NT2/D1 (cell line): Measurements from ENCODE around the gene CYTH3.

Experiments used
- DNase-seq: peaks from one replicate; pipeline ENCODE4 v3.0.0-alpha.2; 2011; ENCODE audit warnings: low read depth, low spot score
- H3K27me3 ChIP-seq: 2 replicates; pipeline ENCODE4 v1.6.0; 2011; ENCODE audit warnings: mild to moderate bottlenecking; ENCODE audit not compliant: insufficient read length, insufficient read depth
- H3K36me3 ChIP-seq: 2 replicates; pipeline ENCODE4 v1.6.1; 2011; ENCODE audit warnings: mild to moderate bottlenecking, low read length, mixed read lengths; ENCODE audit not compliant: insufficient read depth, insufficient read length
- H3K4me1 ChIP-seq: 2 replicates; pipeline ENCODE4 v1.5.1; 2011; ENCODE audit not compliant: insufficient read depth, insufficient read length
- H3K4me3 ChIP-seq: 2 replicates; pipeline ENCODE4 v1.5.1; 2011; ENCODE audit warnings: low read depth; ENCODE audit not compliant: insufficient read length
- H3K9ac ChIP-seq: 2 replicates; pipeline ENCODE4 v1.6.0; 2011; ENCODE audit warnings: low read depth; ENCODE audit not compliant: insufficient read length
- H3K9me3 ChIP-seq: 2 replicates; pipeline ENCODE4 v1.5.1; 2011; ENCODE audit warnings: mild to moderate bottlenecking, low read length; ENCODE audit not compliant: insufficient read depth
- SUZ12 ChIP-seq: IDR thresholded peaks from 2 replicates; pipeline ENCODE4 v1.6.1; 2011; ENCODE audit not compliant: insufficient read length, insufficient read depth; ENCODE audit errors: extremely low read depth
- YY1 ChIP-seq: IDR thresholded peaks from 2 replicates; pipeline ENCODE4 v1.6.1; 2011; ENCODE audit not compliant: insufficient read length, insufficient read depth
- ZNF274 ChIP-seq: IDR thresholded peaks from 2 replicates; pipeline ENCODE4 v1.6.1; 2011; ENCODE audit warnings: mild to moderate bottlenecking, low read depth, low read length

The CYTH3 gene

DNA sequence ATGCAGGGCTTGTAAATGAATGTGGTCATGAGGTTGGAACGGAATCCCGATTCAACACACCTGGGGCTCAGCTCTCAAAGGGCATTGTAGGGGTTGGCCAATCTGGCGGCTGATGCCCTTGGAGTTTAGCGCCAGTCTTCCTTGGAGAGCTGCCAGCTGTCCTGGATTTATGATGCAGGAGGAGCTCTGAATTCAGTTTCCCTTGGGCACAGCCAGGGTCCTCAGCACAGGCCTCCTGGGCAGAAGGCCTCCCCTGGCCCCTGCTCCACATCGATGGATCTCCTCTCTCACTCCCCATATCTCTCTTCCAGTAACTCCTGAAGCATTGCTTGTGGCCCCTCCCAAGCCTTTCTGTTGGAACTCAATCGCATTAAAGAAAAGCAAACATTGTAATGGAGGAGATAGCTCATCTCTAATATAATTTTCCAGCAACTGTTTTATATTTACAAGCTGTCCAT is 985 bp upstream of the CYTH3 start:
- Histone ChIP-seq H3K4me1 (peaks cover 5% of the 10 kb centered on the region), H3K36me3 (no peaks in the 10 kb centered on the region), H3K27me3 (peaks cover 28% of the 10 kb centered on the region), H3K9ac (peak overlapping the region; percentile 23), H3K4me3 (no peak overlapping the region), H3K9me3 (no peaks in the 10 kb centered on the region)
- DNase-seq = no peak
- TF ChIP-seq SUZ12 (no peak), YY1 (no peak), ZNF274 (no peak)

- peak overlapping the region; percentile 34 for H3K9ac ChIP-seq
- H3K36me3 ChIP-seq = no peaks in the 10 kb centered on the region
- peak overlapping the region; percentile 42 for H3K4me3 ChIP-seq
- TF ChIP-seq YY1 (no peak), SUZ12 (no peak), ZNF274 (no peak)
- peaks cover 2% of the 10 kb centered on the region for H3K4me1 ChIP-seq
- peaks cover 28% of the 10 kb centered on the region for H3K27me3 ChIP-seq
- H3K9me3 ChIP-seq = no peaks in the 10 kb centered on the region
- DNase-seq = no peak
Measured at GRCh38 chr7:6271694-6272440, 557 bp downstream of the CYTH3 start.

- DNase-seq = no peak
- Histone ChIP-seq H3K27me3 (peaks cover 28% of the 10 kb centered on the region), H3K9me3 (no peaks in the 10 kb centered on the region), H3K4me3 (peak overlapping the region; percentile 42), H3K9ac (peak overlapping the region; percentile 34), H3K4me1 (peaks cover 2% of the 10 kb centered on the region), H3K36me3 (no peaks in the 10 kb centered on the region)
- TF ChIP-seq SUZ12 (no peak), YY1 (no peak), ZNF274 (no peak)
Measured at GRCh38 chr7:6271060-6271658, 1.3 kb downstream of the CYTH3 start.

DNA sequence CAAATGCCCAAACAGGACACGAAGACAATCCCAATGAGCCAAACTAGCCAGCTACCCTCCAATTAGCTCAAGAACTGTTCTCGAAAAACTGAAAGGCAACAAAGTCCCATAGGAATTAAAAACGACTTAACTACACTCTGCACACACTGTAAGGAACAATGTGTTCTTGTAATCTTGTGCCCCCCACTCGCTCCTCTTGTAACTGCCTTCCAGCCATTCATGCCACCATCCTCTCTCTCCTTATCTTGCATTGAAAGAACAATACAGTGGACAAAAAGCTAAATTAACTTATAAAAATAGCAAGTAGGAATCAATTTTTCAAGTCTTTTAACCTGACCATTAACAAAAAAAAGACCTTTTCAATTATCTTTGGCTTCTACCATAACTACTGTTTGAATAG is 2.9 kb downstream of the CYTH3 start:
- peaks cover 28% of the 10 kb centered on the region for H3K27me3 ChIP-seq
- peaks cover 2% of the 10 kb centered on the region for H3K4me1 ChIP-seq
- no peaks in the 10 kb centered on the region for H3K36me3 ChIP-seq
- H3K9ac ChIP-seq = no peak overlapping the region
- TF ChIP-seq SUZ12 = no peak
- no peak for TF ChIP-seq YY1
- TF ChIP-seq ZNF274 = no peak
- H3K9me3 ChIP-seq = no peaks in the 10 kb centered on the region
- DNase-seq = no peak
- H3K4me3 ChIP-seq = no peak overlapping the region

- Histone ChIP-seq H3K9ac (no peak overlapping the region), H3K4me1 (peaks cover 2% of the 10 kb centered on the region), H3K9me3 (no peaks in the 10 kb centered on the region), H3K36me3 (no peaks in the 10 kb centered on the region), H3K27me3 (peaks cover 24% of the 10 kb centered on the region), H3K4me3 (no peak overlapping the region)
- DNase-seq = no peak
- no peak for TF ChIP-seq ZNF274
- no peak for TF ChIP-seq SUZ12
- TF ChIP-seq YY1 = no peak
Measured at GRCh38 chr7:6268907-6269306, 3.5 kb downstream of the CYTH3 start.

GRCh38 chr7:6268023-6268900 is 4.2 kb downstream of the CYTH3 start:
- H3K4me3 ChIP-seq = no peak overlapping the region
- H3K27me3 ChIP-seq = peaks cover 18% of the 10 kb centered on the region
- no peak for DNase-seq
- TF ChIP-seq SUZ12 (no peak), YY1 (no peak), ZNF274 (no peak)
- peaks cover 2% of the 10 kb centered on the region for H3K4me1 ChIP-seq
- H3K9me3 ChIP-seq = no peaks in the 10 kb centered on the region
- no peak overlapping the region for H3K9ac ChIP-seq
- no peaks in the 10 kb centered on the region for H3K36me3 ChIP-seq

DNA sequence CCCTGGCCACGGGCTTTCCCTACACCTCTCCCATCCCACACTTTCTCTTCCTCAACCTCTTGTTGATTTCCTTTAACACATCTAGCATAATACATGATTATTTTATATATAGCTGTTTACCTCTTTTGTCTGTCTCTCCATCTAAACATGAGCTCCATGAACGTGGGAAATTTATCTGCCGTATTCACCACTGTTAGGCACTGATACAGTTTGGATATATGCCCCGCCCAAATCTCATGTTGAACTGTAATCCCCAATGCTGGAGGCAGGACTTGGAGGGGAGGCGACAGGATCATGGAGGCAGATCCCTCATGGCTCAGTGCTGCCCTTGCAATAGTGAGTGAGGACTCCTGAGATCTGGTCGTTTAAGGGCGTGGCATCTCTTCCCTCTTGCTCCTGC is 5.7 kb downstream of the CYTH3 start:
- Histone ChIP-seq H3K9ac (no peak overlapping the region), H3K4me3 (no peak overlapping the region), H3K9me3 (no peaks in the 10 kb centered on the region), H3K27me3 (peaks cover 14% of the 10 kb centered on the region), H3K4me1 (peaks cover 2% of the 10 kb centered on the region), H3K36me3 (no peaks in the 10 kb centered on the region)
- TF ChIP-seq SUZ12 (no peak), YY1 (no peak), ZNF274 (no peak)
- no peak for DNase-seq
